HG02970 (cell line): ENCODE measurements around the gene FHOD3.
A peak's percentile ranks its signal among the peaks of the same experiment; 100 is the strongest.

Source experiments
- ATAC-seq: cut with Tn5 transposase; IDR thresholded peaks from one replicate; pipeline ENCODE4 v1.9.1; 2021; ENCODE audit warnings: mild to moderate bottlenecking, moderate library complexity, moderate number of reproducible peaks; ENCODE audit not compliant: unreplicated experiment, low FRiP score

The FHOD3 gene

GRCh38 chr18:36464126-36464651 is 166.7 kb downstream of the FHOD3 start:
- no peak for ATAC-seq

DNA sequence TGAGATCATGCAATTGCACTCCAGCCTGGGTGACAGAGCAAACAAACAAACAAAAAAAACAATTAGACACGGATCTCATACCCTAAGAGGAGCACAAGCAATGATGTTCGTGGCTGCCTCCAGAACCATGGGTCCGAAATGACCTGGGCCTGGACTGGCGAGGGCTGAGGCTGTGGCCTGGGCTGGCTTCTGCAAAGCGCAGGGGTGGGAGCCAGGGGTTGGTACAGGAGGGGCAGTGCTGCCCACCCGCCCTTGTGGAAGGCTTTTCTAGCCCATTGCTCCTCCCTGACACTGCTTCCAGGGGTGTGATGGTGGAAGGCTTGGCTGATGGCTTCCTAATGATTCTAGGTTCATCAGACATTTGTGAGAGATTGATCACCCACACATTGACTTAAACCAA is 167.8 kb downstream of the FHOD3 start:
- no peak for ATAC-seq

- no peak for ATAC-seq
Measured at GRCh38 chr18:36465970-36466369, 168.5 kb downstream of the FHOD3 start.

DNA sequence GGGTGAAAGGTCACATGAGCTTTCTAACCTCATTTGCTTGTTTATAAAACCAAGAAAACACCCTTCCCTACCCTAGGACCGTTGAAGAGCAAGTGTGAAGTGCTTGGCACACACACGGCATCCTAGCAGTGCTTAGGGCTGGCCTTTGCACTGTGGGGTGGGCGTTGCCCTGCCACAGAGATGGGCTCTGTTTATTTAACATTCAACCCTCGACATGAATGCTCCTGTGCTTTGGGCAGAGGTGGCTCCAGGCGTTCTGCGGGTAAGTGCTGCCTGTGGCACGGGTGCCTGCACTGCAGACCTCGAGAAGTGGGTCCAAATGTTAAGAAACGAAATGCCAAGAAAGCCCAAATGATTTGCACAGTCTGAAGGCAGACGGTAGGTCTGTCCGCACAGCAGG is 170.1 kb downstream of the FHOD3 start:
- ATAC-seq: no peak

- ATAC-seq: no peak
Measured at GRCh38 chr18:36468161-36468560, 170.6 kb downstream of the FHOD3 start.

DNA sequence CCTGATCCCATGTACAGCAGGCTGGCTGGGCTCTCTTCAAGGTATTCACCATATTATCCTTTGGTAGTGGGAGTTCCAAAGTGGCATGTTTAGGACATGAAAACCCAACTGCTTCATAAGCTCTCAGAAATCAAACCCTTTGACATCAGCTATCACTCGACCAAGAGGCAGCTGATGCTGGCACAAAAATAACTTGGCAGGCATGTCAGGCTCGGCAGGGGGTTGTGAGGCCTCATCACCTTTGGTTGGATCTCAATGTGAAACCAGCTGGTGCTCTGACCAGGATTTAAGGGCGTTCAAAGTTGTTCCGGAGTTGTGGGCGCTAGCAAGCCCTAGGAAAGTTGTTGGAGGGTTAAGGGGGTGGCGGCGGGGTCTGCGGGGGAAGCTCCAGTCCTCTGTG is 171.9 kb downstream of the FHOD3 start:
- no peak for ATAC-seq

DNA sequence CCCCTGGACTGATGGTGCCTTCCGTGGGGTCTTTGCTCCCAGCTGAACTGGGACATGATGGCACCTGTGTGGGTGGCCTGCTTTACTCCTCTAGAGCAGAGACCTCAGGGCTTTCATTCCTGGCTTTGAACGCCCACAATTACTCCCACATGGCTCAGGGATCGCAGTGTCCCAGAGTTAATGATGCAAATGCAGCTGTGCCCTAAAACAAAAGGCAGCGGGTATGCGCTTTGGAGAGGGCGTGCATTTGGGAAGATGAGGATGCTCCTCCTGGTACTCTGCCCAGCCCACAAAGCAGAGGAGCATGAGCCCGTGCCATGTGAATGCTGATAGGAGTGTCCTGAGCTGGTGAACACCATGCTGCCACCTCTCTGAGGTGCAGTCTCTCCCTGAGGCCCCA is 173.4 kb downstream of the FHOD3 start:
- ATAC-seq: no peak

GRCh38 chr18:36471393-36471792 is 173.9 kb downstream of the FHOD3 start:
- no peak for ATAC-seq

- ATAC-seq: no peak
Measured at GRCh38 chr18:36476433-36476832, 178.9 kb downstream of the FHOD3 start.

GRCh38 chr18:36477776-36478175 is 180.3 kb downstream of the FHOD3 start:
- no peak for ATAC-seq

DNA sequence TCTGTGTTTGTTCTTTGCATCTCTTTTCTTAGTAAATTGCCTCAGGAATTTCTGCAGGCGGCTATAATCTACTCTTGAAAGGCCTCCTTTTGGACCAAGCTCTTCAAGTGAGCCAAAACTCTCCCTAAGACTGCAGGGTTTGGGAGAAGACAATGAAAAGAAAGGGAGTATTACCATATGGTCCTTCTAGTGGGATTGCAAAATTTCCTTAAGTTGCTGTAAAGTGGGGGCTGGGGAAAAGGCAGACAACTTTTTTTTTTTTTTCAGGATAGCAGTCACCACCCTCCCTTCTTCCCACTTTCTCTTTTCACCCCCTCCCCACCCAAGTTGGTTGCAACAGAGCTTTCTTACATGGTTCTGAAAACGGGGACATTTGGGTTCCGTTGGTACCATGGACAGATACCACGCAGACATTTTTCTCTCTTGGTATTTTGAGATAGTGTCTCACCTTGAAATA is 183.7 kb downstream of the FHOD3 start:
- ATAC-seq: no peak

GRCh38 chr18:36481935-36482334 is 184.4 kb downstream of the FHOD3 start:
- ATAC-seq: no peak

DNA sequence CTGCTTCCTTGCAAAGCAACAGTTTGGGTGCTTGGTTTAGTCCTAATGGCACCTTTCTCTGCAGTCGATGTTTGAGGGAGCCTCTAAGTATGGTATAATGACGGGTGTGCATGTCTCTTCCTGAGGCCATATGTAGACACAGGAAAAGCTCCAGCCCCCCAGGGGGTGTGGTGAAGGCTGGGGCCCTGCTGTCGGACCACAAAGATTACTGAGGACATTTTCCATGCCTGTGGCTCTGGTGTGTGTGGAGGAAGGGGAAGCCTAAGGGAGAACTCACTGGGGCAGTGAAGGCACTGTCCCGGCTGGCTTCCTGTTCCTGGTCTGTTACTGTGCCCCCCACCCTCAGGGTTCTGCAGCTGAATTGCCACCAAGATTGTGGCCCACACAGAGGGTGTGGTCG is 187.1 kb downstream of the FHOD3 start:
- no peak for ATAC-seq

GRCh38 chr18:36485772-36486171 is 188.3 kb downstream of the FHOD3 start:
- ATAC-seq: no peak

DNA sequence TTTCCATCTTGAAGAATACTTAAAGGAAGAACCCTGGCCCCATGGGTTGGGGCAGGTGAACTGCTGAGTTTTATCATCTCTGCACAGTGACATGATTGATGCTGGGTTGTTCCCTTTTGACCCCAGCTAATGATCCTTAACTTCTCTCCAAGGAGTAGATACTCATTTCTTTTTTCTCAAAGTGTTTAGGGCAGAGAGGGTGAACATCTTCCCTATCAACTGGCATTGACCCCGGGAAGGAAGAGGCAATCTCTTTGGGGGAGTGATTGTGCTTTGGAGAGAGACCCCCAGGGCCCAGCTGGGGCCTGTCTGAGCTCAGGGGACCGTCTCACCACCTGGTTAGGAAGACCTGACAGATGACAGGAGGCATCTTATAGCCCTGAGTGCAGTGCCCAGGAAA is 190.6 kb downstream of the FHOD3 start:
- no peak for ATAC-seq

GRCh38 chr18:36490897-36491296 is 193.4 kb downstream of the FHOD3 start:
- ATAC-seq: no peak

DNA sequence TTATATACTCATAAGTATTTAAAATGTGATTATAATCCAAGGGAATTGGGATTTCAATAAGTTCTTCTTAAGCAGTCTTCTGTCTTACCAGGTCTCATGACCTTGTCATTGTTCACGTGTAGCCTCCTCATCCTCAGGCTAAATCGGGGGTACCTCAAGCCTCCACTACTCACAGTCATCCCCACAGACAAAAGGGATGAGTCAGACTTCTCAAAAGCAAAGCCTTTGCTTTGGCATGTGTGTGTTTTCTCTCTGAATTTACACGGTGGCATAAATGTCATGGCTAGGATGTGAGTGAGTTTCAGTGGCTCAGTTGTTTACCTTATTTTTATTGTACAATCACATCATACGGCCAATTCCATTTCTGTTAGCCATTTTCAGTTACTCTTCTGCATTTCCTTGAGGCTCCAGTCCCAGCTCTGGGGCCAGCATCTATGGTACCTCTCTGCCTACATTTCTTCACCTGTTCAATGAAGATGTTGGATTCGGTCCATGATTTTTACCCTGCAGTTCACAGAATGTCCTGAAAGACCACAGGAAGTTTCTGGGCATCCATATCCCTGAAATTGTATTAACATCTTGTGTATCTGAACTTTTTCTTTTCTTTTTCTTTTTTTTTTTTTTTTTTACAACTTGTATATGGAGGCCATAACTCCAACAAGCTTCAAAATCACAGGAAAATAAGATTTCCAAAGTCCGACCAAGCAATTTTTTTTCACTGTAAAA is 195.3 kb downstream of the FHOD3 start:
- ATAC-seq: no peak

- no peak for ATAC-seq
Measured at GRCh38 chr18:36493349-36494159, 196.0 kb downstream of the FHOD3 start.

GRCh38 chr18:36494160-36494437 is 196.6 kb downstream of the FHOD3 start:
- no peak for ATAC-seq

GRCh38 chr18:36496022-36496421 is 198.5 kb downstream of the FHOD3 start:
- ATAC-seq: no peak

DNA sequence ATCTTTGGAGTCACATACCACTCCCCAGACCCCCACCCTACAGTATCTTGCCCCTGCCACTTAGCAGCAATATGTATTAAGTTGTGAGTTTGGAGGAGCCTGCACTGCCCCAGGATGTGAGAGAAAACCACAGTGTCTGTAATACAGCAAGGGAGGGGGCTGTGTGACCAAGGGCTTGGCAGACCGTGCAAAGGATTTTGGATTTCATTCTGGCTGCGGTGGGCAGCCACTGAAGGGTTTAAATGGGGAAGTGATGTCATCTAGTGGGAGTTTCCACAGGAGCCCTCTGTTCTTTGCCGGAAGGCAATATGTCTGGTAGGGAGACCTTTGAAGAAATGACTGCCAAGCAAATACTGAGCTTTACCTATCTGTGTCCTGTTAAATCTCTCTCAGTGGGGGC is 202.4 kb downstream of the FHOD3 start:
- ATAC-seq: peak; percentile 52

DNA sequence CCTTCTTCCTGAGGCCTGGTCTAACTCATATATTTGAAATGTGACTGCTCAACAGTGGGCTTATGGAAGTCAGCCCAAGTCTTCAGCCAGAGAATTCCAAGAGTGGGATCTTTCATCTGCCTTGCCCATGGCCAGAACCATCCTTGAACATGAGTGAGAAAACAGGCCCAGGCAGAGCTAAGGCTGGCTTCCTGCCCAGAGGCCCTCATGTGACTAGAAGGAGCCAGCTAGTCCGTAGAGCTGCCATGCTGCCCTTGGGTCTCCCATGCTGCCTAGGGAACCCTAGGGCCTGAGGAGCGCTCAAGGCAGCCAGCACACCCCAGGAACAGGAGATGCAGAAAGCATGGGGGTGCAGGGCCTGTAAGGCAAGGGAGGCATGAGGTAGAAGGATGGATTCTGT is 203.6 kb downstream of the FHOD3 start:
- no peak for ATAC-seq
